HepG2 (cell line): ENCODE data around the gene IRGQ. TPM values are rescaled to one million over a fixed set of nuclear protein-coding genes. Genes with fewer than 3 reads are reported as not detected.

Experiments used
- ATF4 ChIP-seq, 2 experiments: fragments of 450-650 bp in 1 of 2; sonication (generic) in 1 of 2; formaldehyde crosslinking; IDR thresholded peaks; 2 replicates each; pipeline versions ENCODE4 v1.5.0 to v1.8.0; 2020 to 2022; ENCODE audit warnings: mild to moderate bottlenecking in 1 of 2, missing genetic modification reagents in 1 of 2
- BRD4 ChIP-seq: sonication (generic); formaldehyde crosslinking; IDR thresholded peaks from 2 replicates; pipeline ENCODE4 v1.4.0; 2020; ENCODE audit warnings: missing genetic modification reagents
- CCDC6 ChIP-seq: sonication (generic); formaldehyde crosslinking; IDR thresholded peaks from 2 replicates; pipeline ENCODE4 v1.8.1; 2022; ENCODE audit warnings: mild to moderate bottlenecking, missing genetic modification reagents, moderate library complexity
- CERS6 ChIP-seq: sonication (generic); formaldehyde crosslinking; IDR thresholded peaks from 2 replicates; pipeline ENCODE4 v1.5.0; 2020; ENCODE audit warnings: missing genetic modification reagents
- E2F5 ChIP-seq: sonication (generic); formaldehyde crosslinking; conservative IDR thresholded peaks from 2 replicates; pipeline ENCODE4 v1.4.0; 2020; ENCODE audit warnings: missing genetic modification reagents
- GTF2F1 ChIP-seq: fragments of 150-350 bp; IDR thresholded peaks from 2 replicates; pipeline ENCODE4 v1.6.1; 2014; ENCODE audit warnings: low read length
- MAFK ChIP-seq, 2 experiments: IDR thresholded peaks in 1 of 2; conservative IDR thresholded peaks in 1 of 2; 2 replicates each; pipeline ENCODE4 v1.6.1; 2011; ENCODE audit warnings: improper control_type of control experiment in 2 of 2, low read length in 2 of 2
- NFYC ChIP-seq: IDR thresholded peaks from 2 replicates; pipeline ENCODE4 v1.6.1; 2016; ENCODE audit warnings: missing genetic modification reagents, missing compliant biosample characterization
- PHF20 ChIP-seq: sonication (generic); formaldehyde crosslinking; IDR thresholded peaks from 2 replicates; pipeline ENCODE4 v1.5.0; 2020; ENCODE audit warnings: mild to moderate bottlenecking, missing genetic modification reagents
- PLSCR1 ChIP-seq: sonication (generic); formaldehyde crosslinking; IDR thresholded peaks from 2 replicates; pipeline ENCODE4 v1.5.0; 2020; ENCODE audit warnings: missing genetic modification reagents, mild to moderate bottlenecking, borderline replicate concordance
- SNAPC5 ChIP-seq: sonication (generic); formaldehyde crosslinking; IDR thresholded peaks from 2 replicates; pipeline ENCODE4 v1.8.1; 2023; ENCODE audit warnings: mild to moderate bottlenecking, missing genetic modification reagents, borderline replicate concordance
- ZBTB25 ChIP-seq: IDR thresholded peaks from 2 replicates; pipeline ENCODE4 v1.6.1; 2018; ENCODE audit warnings: missing genetic modification reagents
- ZBTB42 ChIP-seq: sonication (generic); formaldehyde crosslinking; IDR thresholded peaks from 2 replicates; pipeline ENCODE4 v1.5.0; 2020; ENCODE audit warnings: mild to moderate bottlenecking, missing genetic modification reagents
- ZBTB8A ChIP-seq: sonication (generic); formaldehyde crosslinking; IDR thresholded peaks from 2 replicates; pipeline ENCODE4 v1.4.0; 2020; ENCODE audit warnings: mild to moderate bottlenecking, low read depth, missing genetic modification reagents, borderline replicate concordance
- ZMYM4 ChIP-seq: sonication (generic); formaldehyde crosslinking; IDR thresholded peaks from 2 replicates; pipeline ENCODE4 v1.8.1; 2023; ENCODE audit warnings: mild to moderate bottlenecking, missing genetic modification reagents
- ZNF335 ChIP-seq: sonication (generic); formaldehyde crosslinking; IDR thresholded peaks from 2 replicates; pipeline ENCODE4 v1.4.0; 2020; ENCODE audit warnings: missing genetic modification reagents
- polyA plus RNA-seq, 8 experiments: library from polyadenylated mRNA; depleted of rRNA in 3 of 8; stranded (reverse) in 7 of 8; unstranded in 1 of 8; fragments of >200 nt; fragmentation: Illumina TruSeq in 4 of 8; extraction: Trizol in 4 of 8; gene quantifications; 2 replicates each; pipeline versions ENCODE4 v1.2.1 to v1.2.3, GENCODE V29; 2011 to 2016; ENCODE audit warnings: low read depth in 4 of 8, missing spikeins in 1 of 8, mixed read lengths in 1 of 8; ENCODE audit not compliant: insufficient read depth in 1 of 8
- total RNA-seq, 5 experiments: library from RNA; depleted of rRNA; stranded (reverse); fragments of >200 nt; fragmentation: Illumina TruSeq; extraction: Trizol; gene quantifications; 2 replicates each; pipeline ENCODE4 v1.2.3, GENCODE V29; 2016; ENCODE audit warnings: low read depth in 1 of 5
- TF ChIP-seq, protein P1 (sequence below): sonication (generic); formaldehyde crosslinking; IDR thresholded peaks from 2 replicates; pipeline ENCODE4; 2020; ENCODE audit warnings: missing genetic modification reagents, mild to moderate bottlenecking, borderline replicate concordance
- TF ChIP-seq, protein P2 (sequence below): sonication (generic); formaldehyde crosslinking; IDR thresholded peaks from 2 replicates; pipeline ENCODE4 v1.8.1; 2023; ENCODE audit warnings: mild to moderate bottlenecking, inconsistent platforms, moderate library complexity, missing genetic modification reagents, borderline replicate concordance

IRGQ gene
- total and polyA plus RNA-seq, 2 of the 13 experiments (the other 11 are each of a cell fraction or from before 2014, with no cell fraction given), result 11.6 to 12.4 TPM

- TF ChIP-seq, protein P1, sequence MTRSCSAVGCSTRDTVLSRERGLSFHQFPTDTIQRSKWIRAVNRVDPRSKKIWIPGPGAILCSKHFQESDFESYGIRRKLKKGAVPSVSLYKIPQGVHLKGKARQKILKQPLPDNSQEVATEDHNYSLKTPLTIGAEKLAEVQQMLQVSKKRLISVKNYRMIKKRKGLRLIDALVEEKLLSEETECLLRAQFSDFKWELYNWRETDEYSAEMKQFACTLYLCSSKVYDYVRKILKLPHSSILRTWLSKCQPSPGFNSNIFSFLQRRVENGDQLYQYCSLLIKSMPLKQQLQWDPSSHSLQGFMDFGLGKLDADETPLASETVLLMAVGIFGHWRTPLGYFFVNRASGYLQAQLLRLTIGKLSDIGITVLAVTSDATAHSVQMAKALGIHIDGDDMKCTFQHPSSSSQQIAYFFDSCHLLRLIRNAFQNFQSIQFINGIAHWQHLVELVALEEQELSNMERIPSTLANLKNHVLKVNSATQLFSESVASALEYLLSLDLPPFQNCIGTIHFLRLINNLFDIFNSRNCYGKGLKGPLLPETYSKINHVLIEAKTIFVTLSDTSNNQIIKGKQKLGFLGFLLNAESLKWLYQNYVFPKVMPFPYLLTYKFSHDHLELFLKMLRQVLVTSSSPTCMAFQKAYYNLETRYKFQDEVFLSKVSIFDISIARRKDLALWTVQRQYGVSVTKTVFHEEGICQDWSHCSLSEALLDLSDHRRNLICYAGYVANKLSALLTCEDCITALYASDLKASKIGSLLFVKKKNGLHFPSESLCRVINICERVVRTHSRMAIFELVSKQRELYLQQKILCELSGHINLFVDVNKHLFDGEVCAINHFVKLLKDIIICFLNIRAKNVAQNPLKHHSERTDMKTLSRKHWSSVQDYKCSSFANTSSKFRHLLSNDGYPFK (CRISPR knock-in tag), result 0 out of 2 replicates have a peak, but pooled peaks have one; percentile 35
- TF ChIP-seq SNAPC5 (CRISPR knock-in tag), result no peak
- TF ChIP-seq MAFK (conservative IDR thresholded peaks at IDR 0.05 in 1 of 2, IDR thresholded peaks at IDR 0.05 in 1 of 2; ENCODE audit: low read length in 2 of 2), result no peak
- TF ChIP-seq E2F5 (CRISPR knock-in tag), result peak; percentile 92
- no peak for TF ChIP-seq PLSCR1
- TF ChIP-seq PHF20, result peak; percentile 79
- TF ChIP-seq CERS6 (CRISPR knock-in tag), result no peak
- peak; percentile 99 for TF ChIP-seq ZNF335 (CRISPR knock-in tag)
- TF ChIP-seq ZBTB25 (CRISPR knock-in tag), result peak; percentile 5; the same call in 1 of the 2 replicates
- no peak for TF ChIP-seq CCDC6 (CRISPR knock-in tag)
- no peak for TF ChIP-seq ZBTB42
- TF ChIP-seq NFYC (CRISPR knock-in tag), result peak; percentile 69
- TF ChIP-seq BRD4 (CRISPR knock-in tag), result no peak
- no peak for TF ChIP-seq ZBTB8A
- TF ChIP-seq ATF4 (CRISPR knock-in tag; IDR thresholded peaks at IDR 0.05), result no peak
- TF ChIP-seq, protein P2, sequence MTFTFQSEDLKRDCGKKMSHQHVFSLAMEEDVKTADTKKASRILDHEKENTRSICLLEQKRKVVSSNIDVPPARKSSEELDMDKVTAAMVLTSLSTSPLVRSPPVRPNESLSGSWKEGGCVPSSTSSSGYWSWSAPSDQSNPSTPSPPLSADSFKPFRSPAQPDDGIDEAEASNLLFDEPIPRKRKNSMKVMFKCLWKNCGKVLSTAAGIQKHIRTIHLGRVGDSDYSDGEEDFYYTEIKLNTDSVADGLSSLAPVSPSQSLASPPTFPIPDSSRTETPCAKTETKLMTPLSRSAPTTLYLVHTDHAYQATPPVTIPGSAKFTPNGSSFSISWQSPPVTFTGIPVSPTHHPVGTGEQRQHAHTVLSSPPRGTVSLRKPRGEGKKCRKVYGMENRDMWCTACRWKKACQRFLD (CRISPR knock-in tag), result no peak
- TF ChIP-seq ZMYM4 (CRISPR knock-in tag), result peak; percentile 31; the same call in 1 of the 2 replicates
- no peak for TF ChIP-seq GTF2F1
Measured at GRCh38 chr19:43575156-43575950, 20.6 kb downstream of the IRGQ start, which contains the start of the genes PINLYP and XRCC1 (continued).
